HepG2 (cell line): Measurements from ENCODE around the gene TM2D3. TPM values are rescaled to one million over a fixed set of nuclear protein-coding genes. Genes with fewer than 3 reads are reported as not detected.

ENCODE experiments used
- ATAC-seq: fragments of 200-7000 bp; cut with Tn5 transposase; 3 replicates; pipeline ENCODE4 v1.9.1; 2020; ENCODE audit warnings: mild to moderate bottlenecking, moderate library complexity
- BruUV-seq: library from RNA; stranded (reverse); fragments of 400-500 nt; replicated peaks from 2 replicates; lab custom pipeline; 2021; lab: Mats Ljungman, UMichigan
- CTCF ChIA-PET: fragments of 300-600 bp; formaldehyde crosslinking; extraction: SDS; loops from one replicate; lab custom pipeline; 2021; ENCODE audit warnings: low total read pairs, inconsistent platforms, low intra/inter-chr PET ratio; lab: Yijun Ruan, JAX
- POLR2A ChIA-PET: fragments of 350-600 bp; sonication (Branson Sonifier 250); formaldehyde crosslinking; loops from one replicate; lab custom pipeline; 2020; ENCODE audit warnings: antibody characterized with exemption, inconsistent platforms; lab: Yijun Ruan, JAX
- DNase-seq: peaks from one replicate; pipeline ENCODE4 v3.0.0-alpha.2; 2015; ENCODE audit warnings: low spot score
- FAIRE-seq: peaks from 3 replicates; lab custom pipeline; 2011; peaks lifted over from hg19 to GRCh38; lab: Jason Lieb, UNC
- H2AFZ ChIP-seq: one replicate; pipeline ENCODE4 v1.6.1; 2011; ENCODE audit warnings: low read length, inconsistent platforms
- H3K27ac ChIP-seq: fragments of 300-600 bp; 3 replicates; pipeline ENCODE4 v1.8.0; 2011; ENCODE audit warnings: mixed run types, mild to moderate bottlenecking, mixed read lengths, low read length, inconsistent platforms; ENCODE audit not compliant: insufficient read depth; ENCODE audit errors: extremely low read length
- H3K27me3 ChIP-seq, 2 experiments: fragments of 200-600 bp in 1 of 2; 2 replicates in 1 of 2; 3 replicates in 1 of 2; pipeline versions ENCODE4 v1.6.0 to v1.8.0; 2011; ENCODE audit warnings: low read length in 2 of 2, mild to moderate bottlenecking in 2 of 2, moderate library complexity in 2 of 2, inconsistent platforms in 1 of 2; ENCODE audit not compliant: insufficient read depth in 2 of 2, control insufficient read depth in 1 of 2
- H3K36me3 ChIP-seq, 2 experiments: fragments of 200-600 bp in 1 of 2; replicated peaks in 1 of 2; 2 replicates in 1 of 2; 3 replicates in 1 of 2; pipeline versions ENCODE4 v1.5.1 to v1.8.0; 2011; ENCODE audit warnings: low read length in 2 of 2, inconsistent platforms in 1 of 2; ENCODE audit not compliant: insufficient read depth in 2 of 2, control insufficient read depth in 1 of 2
- H3K4me1 ChIP-seq: 2 replicates; pipeline ENCODE4 v1.5.1; 2012; ENCODE audit warnings: low read length, inconsistent platforms; ENCODE audit not compliant: insufficient read depth
- H3K4me2 ChIP-seq: 2 replicates; pipeline ENCODE4 v1.6.0; 2011; ENCODE audit warnings: low read depth, low read length, inconsistent platforms
- H3K4me3 ChIP-seq, 3 experiments: fragments of 200-600 bp in 1 of 3; sonication (generic), shearing (Covaris generic) in 1 of 3; replicated peaks in 1 of 3; 2 replicates each; pipeline ENCODE4 v1.5.1; 2011 to 2016; ENCODE audit warnings: low read length in 3 of 3, inconsistent platforms in 2 of 3, low read depth in 2 of 3, mild to moderate bottlenecking in 2 of 3, control low read depth in 1 of 3, mixed read lengths in 1 of 3; ENCODE audit not compliant: insufficient read depth in 1 of 3
- H3K79me2 ChIP-seq: one replicate; pipeline ENCODE4 v1.6.1; 2011; ENCODE audit warnings: low read length, inconsistent platforms; ENCODE audit not compliant: insufficient read depth
- H3K9ac ChIP-seq: 2 replicates; pipeline ENCODE4 v1.6.0; 2011; ENCODE audit warnings: mild to moderate bottlenecking, low read depth, low read length, inconsistent platforms; ENCODE audit not compliant: insufficient read depth
- H3K9me3 ChIP-seq: 2 replicates; pipeline ENCODE4 v1.5.1; 2012; ENCODE audit warnings: mild to moderate bottlenecking, low read length
- H4K20me1 ChIP-seq: 2 replicates; pipeline ENCODE4 v1.6.0; 2011; ENCODE audit warnings: inconsistent platforms, mild to moderate bottlenecking, low read length, moderate library complexity; ENCODE audit not compliant: insufficient read depth
- CTCF ChIP-seq: sonication (generic); formaldehyde crosslinking; IDR thresholded peaks from 2 replicates; pipeline ENCODE4 v1.5.0; 2020; ENCODE audit warnings: mild to moderate bottlenecking, missing genetic modification reagents, moderate library complexity
- SOX13 ChIP-seq, 3 experiments: fragments of 450-650 bp in 1 of 3; sonication (generic) in 1 of 3; formaldehyde crosslinking in 1 of 3; IDR thresholded peaks in 2 of 3; conservative IDR thresholded peaks in 1 of 3; 2 replicates each; pipeline versions ENCODE4 v1.5.0 to v1.6.1; 2016 to 2020; ENCODE audit warnings: antibody characterized with exemption in 1 of 3, mild to moderate bottlenecking in 1 of 3, missing compliant biosample characterization in 1 of 3, missing genetic modification reagents in 1 of 3, moderate library complexity in 1 of 3
- SRF ChIP-seq: IDR thresholded peaks from 2 replicates; pipeline ENCODE4 v1.6.1; 2011; ENCODE audit warnings: mild to moderate bottlenecking, low read depth, low read length, moderate library complexity
- STAG1 ChIP-seq: sonication (generic); formaldehyde crosslinking; IDR thresholded peaks from 2 replicates; pipeline ENCODE4 v1.4.0; 2020; ENCODE audit warnings: missing genetic modification reagents
- ZBTB38 ChIP-seq: sonication (generic); formaldehyde crosslinking; IDR thresholded peaks from 2 replicates; pipeline ENCODE4 v1.5.1; 2020; ENCODE audit warnings: mild to moderate bottlenecking, missing genetic modification reagents
- ZNF605 ChIP-seq: sonication (generic); formaldehyde crosslinking; IDR thresholded peaks from 2 replicates; pipeline ENCODE4 v1.8.0; 2022; ENCODE audit warnings: mild to moderate bottlenecking, missing genetic modification reagents
- WGBS: methylation state at CpG from one replicate; pipeline ENCODE4 v1.1.6; 2017; ENCODE audit warnings: low lambda C conversion rate; 5-methylcytosine and 5-hydroxymethylcytosine counted together
- in situ Hi-C: cut with HindIII; loops from 2 replicates; pipeline ENCODE4 v1.10.0; 2017; ENCODE audit warnings: low pct_unique_long_range_greater_than_20kb; ENCODE audit not compliant: extremely low pct_ligation_motif_present
- intact Hi-C: fragments of 100-400 bp; cut with micrococcal nuclease; formaldehyde crosslinking; loops from one replicate; pipeline ENCODE4 v1.10.0; 2022; ENCODE audit not compliant: unreplicated experiment
- polyA plus RNA-seq, 8 experiments: library from polyadenylated mRNA; depleted of rRNA in 3 of 8; stranded (reverse) in 7 of 8; unstranded in 1 of 8; fragments of >200 nt; fragmentation: Illumina TruSeq in 4 of 8; extraction: Trizol in 4 of 8; gene quantifications; 2 replicates each; pipeline versions ENCODE4 v1.2.1 to v1.2.3, GENCODE V29; 2011 to 2016; ENCODE audit warnings: low read depth in 4 of 8, missing spikeins in 1 of 8, mixed read lengths in 1 of 8; ENCODE audit not compliant: insufficient read depth in 1 of 8
- total RNA-seq, 5 experiments: library from RNA; depleted of rRNA; stranded (reverse); fragments of >200 nt; fragmentation: Illumina TruSeq; extraction: Trizol; gene quantifications; 2 replicates each; pipeline ENCODE4 v1.2.3, GENCODE V29; 2016; ENCODE audit warnings: low read depth in 1 of 5

TM2D3 gene
- total and polyA plus RNA-seq, 2 of the 13 experiments (the other 11 are each of a cell fraction or from before 2014, with no cell fraction given): 31.1 to 72.7 TPM

DNA sequence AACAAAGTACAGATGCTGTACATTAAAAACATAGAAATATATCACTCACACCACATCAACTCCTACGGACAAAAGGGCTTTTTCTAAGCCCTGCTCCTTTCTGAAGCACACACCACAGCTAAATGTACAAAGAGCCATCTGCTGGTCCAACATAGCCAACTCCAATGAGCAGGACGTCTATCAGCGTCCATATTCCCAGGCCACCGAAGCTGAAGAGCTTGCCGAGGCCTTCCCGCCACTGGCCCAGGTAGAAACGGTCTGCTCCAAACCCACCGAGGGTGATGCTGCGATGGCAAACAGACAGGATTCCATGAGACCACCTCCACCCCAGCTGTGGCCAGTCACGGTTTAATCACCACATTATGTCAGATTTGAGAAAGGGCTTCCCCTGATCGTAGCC, 9.8 kb downstream of the TM2D3 start:
- no peak for DNase-seq
- FAIRE-seq: no peak
- Histone ChIP-seq H3K4me1 (peaks cover 39% of the 10 kb centered on the region), H3K9me3 (no peaks in the 10 kb centered on the region), H3K9ac (no peak overlapping the region), H3K4me2 (no peak overlapping the region), H3K79me2 (peaks cover 8% of the 10 kb centered on the region), H3K27me3 (no peaks in the 10 kb centered on the region), H2AFZ (no peak overlapping the region), H3K36me3 (peaks cover 12 to 56% of the 10 kb centered on the region in 2 experiments), H4K20me1 (no peaks in the 10 kb centered on the region), H3K4me3 (no peak overlapping the region), H3K27ac (no peak overlapping the region)
- TF ChIP-seq ZNF605 (CRISPR knock-in tag): no peak
- no peak for TF ChIP-seq SOX13 (IDR thresholded peaks at IDR 0.05)
- TF ChIP-seq SOX13 (CRISPR knock-in tag; conservative IDR thresholded peaks at IDR 0.05 in 1 of 2, IDR thresholded peaks at IDR 0.05 in 1 of 2): no peak
- TF ChIP-seq ZBTB38 (CRISPR knock-in tag): 0 out of 2 replicates have a peak, but pooled peaks have one; percentile 33
- no peak for TF ChIP-seq SRF
- TF ChIP-seq CTCF (CRISPR knock-in tag): peak; percentile 25; the same call in 1 of the 2 replicates
- TF ChIP-seq STAG1 (CRISPR knock-in tag): peak; percentile 50
- in situ Hi-C loops: loop anchor here (5.0 to 10.0 kb wide), 2 partner anchors 100 to 208 kb away; no protein-coding TSS in a partner anchor
- 93% methylated on average over 10 of the region's 11 CpGs for WGBS
- ChIA-PET CTCF (no interaction called here), POLR2A (interaction anchor here (1.1 kb wide), 1 partner anchor 114 kb away, joined by 3 read pairs; no protein-coding TSS in a partner anchor)
- intact Hi-C loops: loop anchor here (5.0 kb wide), 2 partner anchors 115 to 145 kb away; no protein-coding TSS in a partner anchor
- ATAC-seq: peak; percentile 61; the same call in 2 of the 3 replicates
- BruUV-seq: no TSS peak
